Natural killer cell (primary cell): ENCODE results near the gene CYP2R1. TPM values are rescaled to one million over a fixed set of nuclear protein-coding genes. Genes with fewer than 3 reads are reported as not detected.
A peak's percentile ranks its signal among the peaks of the same experiment; 100 is the strongest.
"Not testable (repeated sequence)": the region's sequence is repeated elsewhere in the genome, so short reads cannot be mapped to it uniquely, and the experiment has no call there.

ENCODE experiments used
- ATAC-seq, 3 donors: fragments of 150-1000 bp in 2 of 3; fragments of 200-7000 bp in 1 of 3; cut with Tn5 transposase; 1 replicate in 1 of 3; 2 replicates in 2 of 3; pipeline ENCODE4 v1.10.0; 2021; ENCODE audit warnings: mild to moderate bottlenecking in 2 of 3, moderate library complexity in 2 of 3
- DNase-seq, 2 donors: peaks; one replicate each; pipeline versions ENCODE4 v3.0.0 to v3.0.0-alpha.2; 2013 to 2021; ENCODE audit warnings: mixed read lengths in 1 of 2
- H3K27ac ChIP-seq: one replicate; pipeline ENCODE4 v1.5.1; 2013; ENCODE audit warnings: mild to moderate bottlenecking, low read length
- H3K27me3 ChIP-seq: one replicate; pipeline ENCODE4 v1.6.1; 2013; ENCODE audit warnings: low read length; ENCODE audit not compliant: control insufficient read depth, insufficient read depth
- H3K36me3 ChIP-seq: one replicate; pipeline ENCODE4 v1.6.1; 2013; ENCODE audit warnings: low read length; ENCODE audit not compliant: control insufficient read depth, insufficient read depth
- H3K4me1 ChIP-seq: one replicate; pipeline ENCODE4 v1.6.1; 2013; ENCODE audit warnings: low read length; ENCODE audit not compliant: control insufficient read depth, insufficient read depth
- H3K4me3 ChIP-seq: one replicate; pipeline ENCODE4 v1.5.1; 2013; ENCODE audit warnings: low read length
- H3K9me3 ChIP-seq: one replicate; pipeline ENCODE4 v1.6.1; 2013; ENCODE audit warnings: low read length; ENCODE audit not compliant: control insufficient read depth, insufficient read depth
- H3K27ac Mint-ChIP-seq, 2 donors: one replicate each; pipeline ENCODE4 v1.8.0; 2022; ENCODE audit warnings: mild to moderate bottlenecking in 2 of 2, mixed read lengths in 2 of 2, moderate library complexity in 1 of 2
- H3K27me3 Mint-ChIP-seq, 2 donors: one replicate each; pipeline ENCODE4 v1.8.0; 2022; ENCODE audit warnings: low read depth in 2 of 2, mixed read lengths in 2 of 2
- H3K36me3 Mint-ChIP-seq: one replicate; pipeline ENCODE4 v1.8.0; 2022; ENCODE audit warnings: mixed read lengths
- H3K4me1 Mint-ChIP-seq, 2 donors: one replicate each; pipeline ENCODE4 v1.8.0; 2022; ENCODE audit warnings: mixed read lengths in 2 of 2
- H3K4me3 Mint-ChIP-seq: one replicate; pipeline ENCODE4 v1.8.0; 2022; ENCODE audit warnings: mild to moderate bottlenecking, moderate library complexity, mixed read lengths
- H3K9me3 Mint-ChIP-seq, 2 donors: one replicate each; pipeline ENCODE4 v1.8.0; 2022; ENCODE audit warnings: mixed read lengths in 2 of 2
- WGBS: methylation state at CpG from one replicate; pipeline ENCODE4 v1.1.7; 2013; ENCODE audit warnings: missing lambda C conversion rate; ENCODE audit not compliant: insufficient coverage; 5-methylcytosine and 5-hydroxymethylcytosine counted together
- intact Hi-C: fragments of 100-400 bp; cut with micrococcal nuclease; formaldehyde crosslinking; loops from one replicate; pipeline ENCODE4 v1.14.2; 2022
- total RNA-seq, 4 donors: library from RNA; stranded (reverse); fragments of 120-200 nt in 1 of 4; gene quantifications; one replicate each; pipeline versions ENCODE4 v1.2.3 to v1.2.4, GENCODE V29; 2013 to 2022
- TF ChIP-seq, protein P1 (sequence below): fragments of 200-600 bp; IDR thresholded peaks from one replicate; pipeline ENCODE4 v1.8.0; 2022; ENCODE audit warnings: antibody characterized with exemption

CYP2R1 gene
- total RNA-seq, 3 donors from 2014 or later (not counting 1 experiment from before 2014, with no cell fraction given): 14.9 to 20.3 (median 16.2) TPM

DNA sequence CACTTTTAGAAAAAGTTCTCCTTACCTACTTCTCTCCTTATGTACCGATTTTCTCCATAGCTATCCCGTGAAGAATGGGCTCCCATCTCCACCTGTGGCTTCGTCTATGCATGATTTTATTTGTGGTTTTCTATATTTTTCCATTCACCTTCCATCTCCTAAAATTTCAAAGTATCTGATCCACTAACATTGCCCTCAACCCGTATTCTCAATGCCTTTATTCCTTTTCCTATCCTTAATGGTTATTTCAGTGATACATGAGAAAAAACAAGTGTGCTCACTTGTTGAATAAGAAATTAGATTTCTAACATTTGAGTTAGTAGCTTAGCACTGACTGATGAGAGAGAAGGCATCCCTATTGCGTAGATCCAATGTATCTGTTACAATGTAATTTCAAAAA lies 16.9 kb downstream of the CYP2R1 start:
- WGBS: 93% methylated on average over 3 of the region's 5 CpGs
- no peaks in the 10 kb centered on the region for H3K9me3 ChIP-seq
- intact Hi-C loops: no loop called here
- H3K4me1 ChIP-seq: no peaks in the 10 kb centered on the region
- DNase-seq (no peak), ATAC-seq (no peak)
- Mint-ChIP-seq H3K27ac (no peak overlapping the region), H3K36me3 (peaks cover 14% of the 10 kb centered on the region), H3K27me3 (no peaks in the 10 kb centered on the region), H3K4me1 (no peaks in the 10 kb centered on the region), H3K4me3 (no peak overlapping the region), H3K9me3 (no peaks in the 10 kb centered on the region)
- H3K27me3 ChIP-seq: no peaks in the 10 kb centered on the region
- peaks cover 22% of the 10 kb centered on the region for H3K36me3 ChIP-seq
- TF ChIP-seq, protein P1, sequence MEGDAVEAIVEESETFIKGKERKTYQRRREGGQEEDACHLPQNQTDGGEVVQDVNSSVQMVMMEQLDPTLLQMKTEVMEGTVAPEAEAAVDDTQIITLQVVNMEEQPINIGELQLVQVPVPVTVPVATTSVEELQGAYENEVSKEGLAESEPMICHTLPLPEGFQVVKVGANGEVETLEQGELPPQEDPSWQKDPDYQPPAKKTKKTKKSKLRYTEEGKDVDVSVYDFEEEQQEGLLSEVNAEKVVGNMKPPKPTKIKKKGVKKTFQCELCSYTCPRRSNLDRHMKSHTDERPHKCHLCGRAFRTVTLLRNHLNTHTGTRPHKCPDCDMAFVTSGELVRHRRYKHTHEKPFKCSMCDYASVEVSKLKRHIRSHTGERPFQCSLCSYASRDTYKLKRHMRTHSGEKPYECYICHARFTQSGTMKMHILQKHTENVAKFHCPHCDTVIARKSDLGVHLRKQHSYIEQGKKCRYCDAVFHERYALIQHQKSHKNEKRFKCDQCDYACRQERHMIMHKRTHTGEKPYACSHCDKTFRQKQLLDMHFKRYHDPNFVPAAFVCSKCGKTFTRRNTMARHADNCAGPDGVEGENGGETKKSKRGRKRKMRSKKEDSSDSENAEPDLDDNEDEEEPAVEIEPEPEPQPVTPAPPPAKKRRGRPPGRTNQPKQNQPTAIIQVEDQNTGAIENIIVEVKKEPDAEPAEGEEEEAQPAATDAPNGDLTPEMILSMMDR: no peak
- H3K4me3 ChIP-seq: no peak overlapping the region
- no peak overlapping the region for H3K27ac ChIP-seq

DNA sequence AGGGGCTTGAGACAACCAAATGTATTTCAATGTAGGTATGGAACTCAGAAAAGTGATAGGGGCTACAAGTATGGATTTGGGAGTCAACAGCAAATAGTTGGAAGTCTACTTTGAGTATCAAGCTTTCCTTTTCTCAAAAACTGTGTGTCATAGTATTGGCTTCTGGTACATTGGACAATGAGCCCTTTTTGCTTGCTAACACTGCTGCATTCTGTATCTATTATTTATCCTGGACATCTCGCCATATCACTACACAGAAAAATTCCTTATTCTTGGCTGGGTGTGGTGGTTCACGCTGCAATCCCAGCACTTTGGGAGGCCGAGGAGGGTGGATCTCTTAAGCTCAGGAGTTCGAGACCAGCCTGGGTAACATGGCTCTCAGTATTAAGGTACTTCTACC lies 18.4 kb downstream of the CYP2R1 start:
- Mint-ChIP-seq H3K36me3 (peaks cover 13% of the 10 kb centered on the region), H3K9me3 (no peaks in the 10 kb centered on the region), H3K27ac (peak overlapping the region in 1 of 2 donors; percentile 1), H3K27me3 (no peaks in the 10 kb centered on the region), H3K4me3 (no peak overlapping the region), H3K4me1 (no peaks in the 10 kb centered on the region)
- intact Hi-C loops: no loop called here
- TF ChIP-seq, protein P1: no peak
- Histone ChIP-seq H3K9me3 (no peaks in the 10 kb centered on the region), H3K27ac (no peak overlapping the region), H3K4me1 (no peaks in the 10 kb centered on the region), H3K36me3 (peaks cover 14% of the 10 kb centered on the region), H3K4me3 (no peak overlapping the region), H3K27me3 (no peaks in the 10 kb centered on the region)
- no peak for DNase-seq
- WGBS: 96% methylated on average over 4 of the region's 4 CpGs
- no peak for ATAC-seq

DNA sequence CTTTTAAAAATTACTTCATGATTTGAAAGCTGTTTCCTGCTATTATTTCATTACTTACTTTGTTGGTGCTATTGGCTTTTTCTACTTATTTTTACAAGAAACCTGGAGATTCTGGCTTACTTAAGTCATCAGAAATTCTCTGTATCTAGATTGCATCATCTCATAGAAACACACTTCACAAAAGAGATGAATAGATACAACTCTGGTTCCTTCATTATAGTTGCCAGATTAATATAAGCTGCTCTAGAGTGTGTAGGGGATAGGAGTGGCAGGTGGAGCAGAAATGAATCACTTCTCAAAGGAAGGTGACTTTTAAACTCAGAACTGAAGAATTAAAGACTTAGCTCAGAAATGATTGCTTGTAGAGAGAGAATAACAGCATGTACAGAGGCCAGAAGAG lies 20.0 kb downstream of the CYP2R1 start:
- no peak overlapping the region for H3K27ac ChIP-seq
- no peaks in the 10 kb centered on the region for H3K27me3 ChIP-seq
- Mint-ChIP-seq H3K9me3 (no peaks in the 10 kb centered on the region), H3K36me3 (no peaks in the 10 kb centered on the region), H3K4me3 (no peak overlapping the region), H3K27me3 (no peaks in the 10 kb centered on the region), H3K4me1 (no peaks in the 10 kb centered on the region), H3K27ac (no peak overlapping the region)
- DNase-seq (no peak), ATAC-seq (no peak)
- TF ChIP-seq, protein P1: no peak
- intact Hi-C loops: no loop called here
- H3K4me1 ChIP-seq: no peaks in the 10 kb centered on the region
- H3K36me3 ChIP-seq: peaks cover 6% of the 10 kb centered on the region
- H3K4me3 ChIP-seq: no peak overlapping the region
- no peaks in the 10 kb centered on the region for H3K9me3 ChIP-seq

DNA sequence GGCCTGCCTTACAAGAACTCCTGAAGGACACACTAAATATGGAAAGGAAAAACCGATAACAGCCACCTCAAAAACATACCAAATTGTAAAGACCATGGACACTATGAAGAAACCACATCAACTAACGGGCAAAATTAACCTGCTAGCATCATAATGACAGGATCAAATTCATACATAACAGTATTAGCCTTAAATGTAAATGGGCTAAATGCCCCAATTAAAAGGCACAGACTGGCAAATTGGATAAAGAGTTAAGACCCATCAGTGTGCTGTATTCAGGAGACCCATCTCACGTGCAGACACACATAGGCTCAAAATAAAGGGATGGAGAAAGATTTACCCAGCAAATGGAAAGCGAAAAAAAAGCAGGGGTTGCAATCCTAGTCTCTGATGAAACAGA lies 28.3 kb downstream of the CYP2R1 start:
- 91% methylated on average over 3 of the region's 4 CpGs for WGBS
- H3K9me3 Mint-ChIP-seq, H3K4me3 ChIP-seq, H3K27me3 ChIP-seq, H3K4me1 Mint-ChIP-seq, H3K27ac ChIP-seq, DNase-seq, ATAC-seq, H3K27me3 Mint-ChIP-seq, intact Hi-C loops, H3K4me3 Mint-ChIP-seq, H3K9me3 ChIP-seq, H3K36me3 ChIP-seq, H3K4me1 ChIP-seq, H3K27ac Mint-ChIP-seq: not testable (repeated sequence)
- peaks cover 18% of the 10 kb centered on the region for H3K36me3 Mint-ChIP-seq
